K562 (cell line): ENCODE measurements around the gene ERC2. TPM values are rescaled to one million over a fixed set of nuclear protein-coding genes. Genes with fewer than 3 reads are reported as not detected.

Experiments
- ATAC-seq: fragments of 200-7000 bp; cut with Tn5 transposase; 3 replicates; pipeline ENCODE4 v1.9.1; 2020; ENCODE audit warnings: moderate library complexity
- BruUV-seq: library from RNA; stranded (reverse); fragments of 400-500 nt; replicated peaks from 2 replicates; lab custom pipeline; 2021; lab: Mats Ljungman, UMichigan
- CTCF ChIA-PET: fragments of 300-600 bp; formaldehyde crosslinking; extraction: SDS; loops from one replicate; lab custom pipeline; 2021; ENCODE audit warnings: low intra/inter-chr PET ratio; lab: Yijun Ruan, JAX
- POLR2A ChIA-PET: fragments of 300-600, 350-650 bp; sonication (Branson Sonifier 250); formaldehyde crosslinking; extraction: SDS; loops from one replicate; lab custom pipeline; 2021; ENCODE audit warnings: antibody characterized with exemption, inconsistent platforms; lab: Yijun Ruan, JAX
- DNase-seq, 4 experiments: peaks; one replicate each; pipeline versions ENCODE4 v3.0.0 to v3.0.0-alpha.2; 2011 to 2018; ENCODE audit warnings: low spot score in 3 of 4, mixed read lengths in 3 of 4; ENCODE audit errors: extremely low read depth in 1 of 4
- FAIRE-seq: peaks from 2 replicates; lab custom pipeline; 2011; peaks lifted over from hg19 to GRCh38; lab: Jason Lieb, UNC
- H2AFZ ChIP-seq: 2 replicates; pipeline ENCODE4 v1.6.0; 2011; ENCODE audit warnings: low read depth, low read length, control low read depth, inconsistent platforms
- H3K27ac ChIP-seq: fragments of 200-600 bp; 3 replicates; pipeline ENCODE4 v1.8.0; 2011; ENCODE audit warnings: low read depth, mild to moderate bottlenecking, control low read depth, inconsistent platforms, low read length, moderate library complexity, mixed read lengths; ENCODE audit errors: extremely low read depth
- H3K27me3 ChIP-seq, 2 experiments: fragments of 300-600 bp in 1 of 2; 2 replicates in 1 of 2; 3 replicates in 1 of 2; pipeline versions ENCODE4 v1.6.0 to v1.8.0; 2011; ENCODE audit warnings: inconsistent platforms in 2 of 2, low read length in 2 of 2, mild to moderate bottlenecking in 1 of 2, mixed read lengths in 1 of 2, moderate library complexity in 1 of 2; ENCODE audit not compliant: control insufficient read depth in 2 of 2, insufficient read depth in 2 of 2
- H3K36me3 ChIP-seq: fragments of 300-600 bp; 3 replicates; pipeline ENCODE4 v1.8.0; 2011; ENCODE audit warnings: mild to moderate bottlenecking, low read length, inconsistent platforms; ENCODE audit not compliant: control insufficient read depth, insufficient read depth
- H3K4me1 ChIP-seq, 2 experiments: fragments of 200-600 bp in 1 of 2; replicated peaks in 1 of 2; 2 replicates in 1 of 2; 3 replicates in 1 of 2; pipeline versions ENCODE4 v1.5.1 to v1.8.0; 2011; ENCODE audit warnings: inconsistent platforms in 2 of 2, low read length in 2 of 2, mild to moderate bottlenecking in 1 of 2, mixed read lengths in 1 of 2, moderate library complexity in 1 of 2; ENCODE audit not compliant: control insufficient read depth in 2 of 2, insufficient read depth in 2 of 2
- H3K4me2 ChIP-seq: 2 replicates; pipeline ENCODE4 v1.6.1; 2011; ENCODE audit warnings: low read length, control low read depth, inconsistent platforms, mixed read lengths; ENCODE audit not compliant: insufficient read depth
- H3K4me3 ChIP-seq: fragments of 200-600 bp; sonication (generic), shearing (Covaris generic); 2 replicates; pipeline ENCODE4 v1.5.1; 2016; ENCODE audit warnings: control low read depth, inconsistent platforms
- H3K79me2 ChIP-seq: fragments of 200-600 bp; 3 replicates; pipeline ENCODE4 v1.8.0; 2011; ENCODE audit warnings: low read length, inconsistent platforms; ENCODE audit not compliant: control insufficient read depth, insufficient read depth
- H3K9ac ChIP-seq, 2 experiments: 2 replicates each; pipeline versions ENCODE4 v1.6.0 to v1.6.1; 2011; ENCODE audit warnings: low read depth in 2 of 2, low read length in 2 of 2, control low read depth in 1 of 2, inconsistent platforms in 1 of 2, mild to moderate bottlenecking in 1 of 2, mixed read lengths in 1 of 2; ENCODE audit not compliant: insufficient read depth in 1 of 2
- H3K9me1 ChIP-seq: one replicate; pipeline ENCODE4 v1.6.0; 2011; ENCODE audit warnings: inconsistent platforms, mild to moderate bottlenecking, low read length, moderate library complexity; ENCODE audit not compliant: control insufficient read depth, insufficient read depth
- H3K9me3 ChIP-seq: replicated peaks from 2 replicates; pipeline ENCODE4 v1.5.1; 2011; ENCODE audit warnings: low read depth, low read length, inconsistent platforms; ENCODE audit not compliant: control insufficient read depth, insufficient read depth
- H4K20me1 ChIP-seq: replicated peaks from 2 replicates; pipeline ENCODE4 v1.6.1; 2011; ENCODE audit warnings: low read length, inconsistent platforms, mixed read lengths; ENCODE audit not compliant: control insufficient read depth, insufficient read depth
- EGR1 ChIP-seq: fragments of 450-650 bp; conservative IDR thresholded peaks from 2 replicates; pipeline ENCODE4 v1.6.1; 2017; ENCODE audit warnings: mild to moderate bottlenecking
- ETS2 ChIP-seq: IDR thresholded peaks from 2 replicates; pipeline ENCODE4 v1.6.1; 2016; ENCODE audit warnings: borderline replicate concordance, missing genetic modification characterization, mild to moderate bottlenecking, moderate library complexity, missing compliant biosample characterization; ENCODE audit not compliant: poor library complexity, severe bottlenecking
- ETV6 ChIP-seq, 3 experiments: fragments of 150-350 bp in 1 of 3; sonication (generic) in 1 of 3; formaldehyde crosslinking in 1 of 3; IDR thresholded peaks; 2 replicates each; pipeline versions ENCODE4 v1.6.1 to v1.8.0; 2014 to 2022; ENCODE audit warnings: borderline replicate concordance in 2 of 3, low read depth in 2 of 3, antibody characterized with exemption in 1 of 3, low read length in 1 of 3, mild to moderate bottlenecking in 1 of 3, missing genetic modification reagents in 1 of 3
- FIP1L1 ChIP-seq: fragments of 200-400 bp; formaldehyde crosslinking; IDR thresholded peaks from 2 replicates; pipeline ENCODE4 v1.6.1; 2018; ENCODE audit warnings: mild to moderate bottlenecking, low read depth, low read length; ENCODE audit not compliant: poor library complexity, severe bottlenecking
- HCFC1 ChIP-seq: IDR thresholded peaks from 2 replicates; pipeline ENCODE4 v1.6.1; 2012; ENCODE audit warnings: low read depth, low read length, improper control_type of control experiment
- HIVEP1 ChIP-seq: fragments of 250-450 bp; sonication (Bioruptor Pico); IDR thresholded peaks from 2 replicates; pipeline ENCODE4 v1.4.0; 2020; ENCODE audit warnings: mild to moderate bottlenecking
- HNRNPK ChIP-seq: fragments of 200-400 bp; formaldehyde crosslinking; IDR thresholded peaks from one replicate; pipeline ENCODE4 v1.6.1; 2018; ENCODE audit warnings: mild to moderate bottlenecking, low read depth, low read length; ENCODE audit not compliant: poor library complexity, severe bottlenecking
- KLF6 ChIP-seq: fragments of 250-450 bp; sonication (Bioruptor Pico); IDR thresholded peaks from 2 replicates; pipeline ENCODE4 v1.4.0; 2020; ENCODE audit warnings: mild to moderate bottlenecking, moderate library complexity, borderline replicate concordance
- PHF20 ChIP-seq: fragments of 450-650 bp; IDR thresholded peaks from 2 replicates; pipeline ENCODE4 v1.6.1; 2018; ENCODE audit not compliant: partially characterized antibody
- ZBED1 ChIP-seq: IDR thresholded peaks from 2 replicates; pipeline ENCODE4 v1.6.1; 2014
- ZNF57 ChIP-seq: fragments of 450-650 bp; formaldehyde crosslinking; IDR thresholded peaks from 2 replicates; pipeline ENCODE4 v1.4.0; 2020; ENCODE audit warnings: mild to moderate bottlenecking, moderate library complexity
- ZNF764 ChIP-seq: fragments of 250-450 bp; sonication (Bioruptor Pico); IDR thresholded peaks from 2 replicates; pipeline ENCODE4 v1.4.0; 2020; ENCODE audit warnings: low read depth, mild to moderate bottlenecking, moderate library complexity
- WGBS: fragments of 100-300 bp; shearing (Covaris generic); methylation state at CpG from one replicate; pipeline ENCODE4 v1.1.6; 2016; ENCODE audit warnings: low coverage, mixed read lengths; ENCODE audit not compliant: insufficient coverage; ENCODE audit errors: missing lambda C conversion rate; 5-methylcytosine and 5-hydroxymethylcytosine counted together
- in situ Hi-C: fragments of 300-500 bp; cut with MboI; formaldehyde crosslinking; loops from 4 replicates; pipeline ENCODE4 v1.15.0; 2018; ENCODE audit warnings: inconsistent platforms, mixed read lengths
- intact Hi-C: fragments of 100-400 bp; cut with micrococcal nuclease; formaldehyde crosslinking; loops from 2 replicates; pipeline ENCODE4 v1.14.2; 2022
- polyA plus RNA-seq, 8 experiments: library from polyadenylated mRNA; depleted of rRNA in 4 of 8; stranded (reverse) in 5 of 8; unstranded in 3 of 8; fragments of >200 nt; fragmentation: Nextera tagmentation in 2 of 8; fragmentation: Illumina TruSeq in 1 of 8; extraction: Ambion mirVana in 2 of 8; extraction: Trizol in 1 of 8; gene quantifications; 2 replicates each; pipeline versions ENCODE4 v1.2.1 to v1.2.3, GENCODE V29; 2011 to 2014; ENCODE audit warnings: inconsistent platforms in 1 of 8, missing spikeins in 1 of 8
- total RNA-seq, 7 experiments: library from RNA; depleted of rRNA in 6 of 7; stranded (reverse); fragments of >200 nt in 6 of 7; fragmentation: Illumina TruSeq in 2 of 7; extraction: Trizol in 2 of 7; gene quantifications; 2 replicates each; pipeline versions ENCODE4 v1.2.1 to v1.2.3, GENCODE V29; 2011 to 2021; ENCODE audit warnings: low replicate concordance in 1 of 7
- TF ChIP-seq, protein P1 (sequence below): fragments of 450-650 bp; IDR thresholded peaks from 2 replicates; pipeline ENCODE4 v1.6.1; 2016; ENCODE audit warnings: low read depth, mild to moderate bottlenecking, moderate library complexity
- TF ChIP-seq, protein P2 (sequence below): fragments of 450-650 bp; IDR thresholded peaks from 2 replicates; pipeline ENCODE4 v1.6.1; 2016; ENCODE audit warnings: antibody characterized with exemption
- TF ChIP-seq, protein P3 (sequence below): fragments of 250-450 bp; sonication (Bioruptor Pico); IDR thresholded peaks from 2 replicates; pipeline ENCODE4 v1.8.0; 2021; ENCODE audit warnings: moderate library complexity, mild to moderate bottlenecking, inconsistent platforms
- TF ChIP-seq, protein P4 (sequence below): sonication (generic); formaldehyde crosslinking; IDR thresholded peaks from 2 replicates; pipeline ENCODE4 v1.8.0; 2022; ENCODE audit warnings: missing genetic modification reagents, mild to moderate bottlenecking, moderate library complexity, borderline replicate concordance
- TF ChIP-seq, protein P5 (sequence below): fragments of 250-450 bp; sonication (Bioruptor Pico); IDR thresholded peaks from 2 replicates; pipeline ENCODE4 v1.4.0; 2020; ENCODE audit warnings: mild to moderate bottlenecking, moderate library complexity

ERC2 gene
- total and polyA plus RNA-seq, 9 of the 15 experiments (the other 6 are each of a cell fraction or from before 2014, with no cell fraction given): 0.04 to 0.18 (median 0.07) TPM; not detected in 2

DNA sequence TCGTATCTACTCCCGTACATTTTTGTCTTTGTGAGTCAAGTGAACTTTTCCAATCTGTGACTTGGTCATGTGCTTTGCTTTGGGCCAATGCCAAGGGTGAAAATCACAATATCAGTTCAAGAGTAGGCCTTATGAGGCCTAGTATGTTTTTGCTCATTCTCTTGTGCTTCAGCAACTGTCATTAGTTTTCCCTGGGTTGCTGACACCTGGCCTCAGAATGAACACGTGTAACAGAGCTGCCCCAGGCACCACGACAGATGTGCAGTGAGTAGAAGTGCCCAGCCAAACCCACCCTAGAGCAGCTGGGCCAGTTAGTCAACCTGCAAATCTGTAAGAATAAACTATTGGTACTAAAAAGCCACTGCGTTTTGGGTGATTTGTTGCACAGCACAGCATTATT is 520.9 kb downstream of the ERC2 start:
- CTCF ChIA-PET: no interaction called here
- WGBS: 2% methylated on average over 5 of the region's 5 CpGs
- Histone ChIP-seq H3K27me3 (no peaks in the 10 kb centered on the region), H3K9me3 (no peaks in the 10 kb centered on the region), H2AFZ (no peak overlapping the region), H3K4me3 (no peak overlapping the region), H3K36me3 (no peaks in the 10 kb centered on the region), H3K4me2 (no peak overlapping the region), H3K27ac (no peak overlapping the region), H3K9ac (no peak overlapping the region), H4K20me1 (no peaks in the 10 kb centered on the region), H3K9me1 (no peaks in the 10 kb centered on the region), H3K79me2 (no peaks in the 10 kb centered on the region), H3K4me1 (no peaks in the 10 kb centered on the region)
- FAIRE-seq: no peak
- POLR2A ChIA-PET: no interaction called here
- no peak for DNase-seq
- ATAC-seq: no peak
- no TSS peak for BruUV-seq
- intact Hi-C loops (no loop called here), in situ Hi-C loops (no loop called here)
- TF ChIP-seq, protein P1, sequence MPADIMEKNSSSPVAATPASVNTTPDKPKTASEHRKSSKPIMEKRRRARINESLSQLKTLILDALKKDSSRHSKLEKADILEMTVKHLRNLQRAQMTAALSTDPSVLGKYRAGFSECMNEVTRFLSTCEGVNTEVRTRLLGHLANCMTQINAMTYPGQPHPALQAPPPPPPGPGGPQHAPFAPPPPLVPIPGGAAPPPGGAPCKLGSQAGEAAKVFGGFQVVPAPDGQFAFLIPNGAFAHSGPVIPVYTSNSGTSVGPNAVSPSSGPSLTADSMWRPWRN: no peak
- TF ChIP-seq, protein P2, sequence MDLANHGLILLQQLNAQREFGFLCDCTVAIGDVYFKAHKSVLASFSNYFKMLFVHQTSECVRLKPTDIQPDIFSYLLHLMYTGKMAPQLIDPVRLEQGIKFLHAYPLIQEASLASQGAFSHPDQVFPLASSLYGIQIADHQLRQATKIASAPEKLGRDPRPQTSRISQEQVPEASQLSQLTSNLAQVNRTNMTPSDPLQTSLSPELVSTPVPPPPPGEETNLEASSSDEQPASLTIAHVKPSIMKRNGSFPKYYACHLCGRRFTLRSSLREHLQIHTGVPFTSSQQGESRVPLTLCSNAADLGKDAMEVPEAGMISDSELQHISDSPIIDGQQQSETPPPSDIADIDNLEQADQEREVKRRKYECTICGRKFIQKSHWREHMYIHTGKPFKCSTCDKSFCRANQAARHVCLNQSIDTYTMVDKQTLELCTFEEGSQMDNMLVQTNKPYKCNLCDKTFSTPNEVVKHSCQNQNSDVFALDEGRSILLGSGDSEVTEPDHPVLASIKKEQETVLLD: no peak
- TF ChIP-seq, protein P3, sequence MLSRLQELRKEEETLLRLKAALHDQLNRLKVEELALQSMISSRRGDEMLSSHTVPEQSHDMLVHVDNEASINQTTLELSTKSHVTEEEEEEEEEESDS (CRISPR knock-in tag): no peak
- no peak for TF ChIP-seq ZBED1
- TF ChIP-seq FIP1L1: no peak
- TF ChIP-seq, protein P4, sequence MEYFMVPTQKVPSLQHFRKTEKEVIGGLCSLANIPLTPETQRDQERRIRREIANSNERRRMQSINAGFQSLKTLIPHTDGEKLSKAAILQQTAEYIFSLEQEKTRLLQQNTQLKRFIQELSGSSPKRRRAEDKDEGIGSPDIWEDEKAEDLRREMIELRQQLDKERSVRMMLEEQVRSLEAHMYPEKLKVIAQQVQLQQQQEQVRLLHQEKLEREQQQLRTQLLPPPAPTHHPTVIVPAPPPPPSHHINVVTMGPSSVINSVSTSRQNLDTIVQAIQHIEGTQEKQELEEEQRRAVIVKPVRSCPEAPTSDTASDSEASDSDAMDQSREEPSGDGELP (CRISPR knock-in tag): no peak
- TF ChIP-seq EGR1: no peak
- TF ChIP-seq HCFC1: no peak
- no peak for TF ChIP-seq HIVEP1 (CRISPR knock-in tag)
- TF ChIP-seq, protein P5, sequence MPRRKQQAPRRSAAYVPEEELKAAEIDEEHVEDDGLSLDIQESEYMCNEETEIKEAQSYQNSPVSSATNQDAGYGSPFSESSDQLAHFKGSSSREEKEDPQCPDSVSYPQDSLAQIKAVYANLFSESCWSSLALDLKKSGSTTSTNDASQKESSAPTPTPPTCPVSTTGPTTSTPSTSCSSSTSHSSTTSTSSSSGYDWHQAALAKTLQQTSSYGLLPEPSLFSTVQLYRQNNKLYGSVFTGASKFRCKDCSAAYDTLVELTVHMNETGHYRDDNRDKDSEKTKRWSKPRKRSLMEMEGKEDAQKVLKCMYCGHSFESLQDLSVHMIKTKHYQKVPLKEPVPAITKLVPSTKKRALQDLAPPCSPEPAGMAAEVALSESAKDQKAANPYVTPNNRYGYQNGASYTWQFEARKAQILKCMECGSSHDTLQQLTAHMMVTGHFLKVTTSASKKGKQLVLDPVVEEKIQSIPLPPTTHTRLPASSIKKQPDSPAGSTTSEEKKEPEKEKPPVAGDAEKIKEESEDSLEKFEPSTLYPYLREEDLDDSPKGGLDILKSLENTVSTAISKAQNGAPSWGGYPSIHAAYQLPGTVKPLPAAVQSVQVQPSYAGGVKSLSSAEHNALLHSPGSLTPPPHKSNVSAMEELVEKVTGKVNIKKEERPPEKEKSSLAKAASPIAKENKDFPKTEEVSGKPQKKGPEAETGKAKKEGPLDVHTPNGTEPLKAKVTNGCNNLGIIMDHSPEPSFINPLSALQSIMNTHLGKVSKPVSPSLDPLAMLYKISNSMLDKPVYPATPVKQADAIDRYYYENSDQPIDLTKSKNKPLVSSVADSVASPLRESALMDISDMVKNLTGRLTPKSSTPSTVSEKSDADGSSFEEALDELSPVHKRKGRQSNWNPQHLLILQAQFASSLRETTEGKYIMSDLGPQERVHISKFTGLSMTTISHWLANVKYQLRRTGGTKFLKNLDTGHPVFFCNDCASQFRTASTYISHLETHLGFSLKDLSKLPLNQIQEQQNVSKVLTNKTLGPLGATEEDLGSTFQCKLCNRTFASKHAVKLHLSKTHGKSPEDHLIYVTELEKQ (CRISPR knock-in tag): no peak
- TF ChIP-seq ZNF764 (CRISPR knock-in tag): no peak
- no peak for TF ChIP-seq ZNF57
- TF ChIP-seq ETS2 (tag): no peak
- no peak for TF ChIP-seq HNRNPK
- TF ChIP-seq KLF6 (CRISPR knock-in tag): no peak
- no peak for TF ChIP-seq PHF20
- TF ChIP-seq ETV6 (IDR thresholded peaks at IDR 0.05; ENCODE audit: borderline replicate concordance in 1 of 2, low read depth in 2 of 2, low read length in 1 of 2): no peak
- no peak for TF ChIP-seq ETV6 (CRISPR knock-in tag; IDR thresholded peaks at IDR 0.05; ENCODE audit: borderline replicate concordance)
